HG02759 (cell line): ENCODE measurements around the gene TNFAIP8.

Experiments used
- ATAC-seq: cut with Tn5 transposase; IDR thresholded peaks from one replicate; pipeline ENCODE4 v1.9.1; 2021; ENCODE audit warnings: mild to moderate bottlenecking, moderate library complexity; ENCODE audit not compliant: unreplicated experiment

Gene TNFAIP8

GRCh38 chr5:119365847-119366539 lies 10.2 kb downstream of the TNFAIP8 start:
- ATAC-seq = no peak

- peak; percentile 28 for ATAC-seq
Observed at GRCh38 chr5:119366540-119366881, 10.7 kb downstream of the TNFAIP8 start.

- peak; percentile 75 for ATAC-seq
Observed at GRCh38 chr5:119367502-119368237, 11.9 kb downstream of the TNFAIP8 start.

- no peak for ATAC-seq
Observed at GRCh38 chr5:119368238-119368630, 12.4 kb downstream of the TNFAIP8 start.

GRCh38 chr5:119370486-119370885 lies 14.7 kb downstream of the TNFAIP8 start:
- ATAC-seq = no peak

GRCh38 chr5:119371146-119371545 lies 15.3 kb downstream of the TNFAIP8 start:
- ATAC-seq = no peak

GRCh38 chr5:119373449-119373858 lies 17.6 kb downstream of the TNFAIP8 start:
- ATAC-seq = peak; percentile 70

GRCh38 chr5:119374901-119375300 lies 19.1 kb downstream of the TNFAIP8 start:
- ATAC-seq = no peak

GRCh38 chr5:119377066-119377465 lies 21.2 kb downstream of the TNFAIP8 start:
- no peak for ATAC-seq

GRCh38 chr5:119378075-119378700 lies 22.4 kb downstream of the TNFAIP8 start:
- no peak for ATAC-seq

- ATAC-seq = no peak
Observed at GRCh38 chr5:119379096-119379495, 23.3 kb downstream of the TNFAIP8 start.

GRCh38 chr5:119379942-119380547 lies 24.2 kb downstream of the TNFAIP8 start:
- peak; percentile 41 for ATAC-seq

- no peak for ATAC-seq
Observed at GRCh38 chr5:119382169-119382568, 26.4 kb downstream of the TNFAIP8 start.

GRCh38 chr5:119383008-119383407 lies 27.2 kb downstream of the TNFAIP8 start:
- no peak for ATAC-seq

GRCh38 chr5:119385136-119385535 lies 29.3 kb downstream of the TNFAIP8 start:
- peak; percentile 48 for ATAC-seq

GRCh38 chr5:119385536-119386128 lies 29.8 kb downstream of the TNFAIP8 start:
- ATAC-seq = peak; percentile 32

- no peak for ATAC-seq
Observed at GRCh38 chr5:119386596-119387344, 31.0 kb downstream of the TNFAIP8 start.

- no peak for ATAC-seq
Observed at GRCh38 chr5:119387945-119388618, 32.3 kb downstream of the TNFAIP8 start.

- ATAC-seq = no peak
Observed at GRCh38 chr5:119388619-119389190, 32.9 kb downstream of the TNFAIP8 start.
